Body of pancreas (tissue), 4 donors: ENCODE results near the gene SNX18.

ENCODE experiments used
- CTCF ChIP-seq, 7 experiments: fragments of 450-650 bp in 4 of 7; fragments of 200-600 bp in 3 of 7; sonication (generic) in 3 of 7; IDR thresholded peaks; one replicate each; pipeline ENCODE4 v1.5.1; 2016 to 2019; ENCODE audit warnings: antibody characterized with exemption in 7 of 7
- POLR2A ChIP-seq, 3 donors: fragments of 450-650 bp; IDR thresholded peaks; one replicate each; pipeline ENCODE4 v1.6.1; 2016; ENCODE audit warnings: antibody characterized with exemption in 3 of 3, mild to moderate bottlenecking in 2 of 3

- TF ChIP-seq CTCF (IDR thresholded peaks at IDR 0.05) (no peak), POLR2A (IDR thresholded peaks at IDR 0.05) (no peak)
Measured at GRCh38 chr5:54541823-54542783, 24.5 kb downstream of the SNX18 start.
